Epithelial cell of esophagus (primary cell): ENCODE results near the gene SYT6.

Experiments used
- DNase-seq: peaks from one replicate; pipeline ENCODE4 v3.0.0; 2010; ENCODE audit warnings: low read depth
- H3K4me3 ChIP-seq: 2 replicates; pipeline ENCODE4 v1.5.1; 2011; ENCODE audit warnings: mild to moderate bottlenecking, low read length, control low read depth
- CTCF ChIP-seq: IDR thresholded peaks from 2 replicates; pipeline ENCODE4 v1.5.1; 2011; ENCODE audit warnings: low read depth, mild to moderate bottlenecking, low read length, control low read depth, inconsistent platforms; ENCODE audit not compliant: insufficient read depth; ENCODE audit errors: missing control alignments

SYT6 gene

GRCh38 chr1:114131526-114132220 lies 22.0 kb downstream of the SYT6 start:
- TF ChIP-seq CTCF, result no peak
- H3K4me3 ChIP-seq, result no peak overlapping the region
- no peak for DNase-seq

GRCh38 chr1:114130846-114131525 lies 22.7 kb downstream of the SYT6 start:
- no peak overlapping the region for H3K4me3 ChIP-seq
- TF ChIP-seq CTCF, result no peak
- no peak for DNase-seq

- no peak for DNase-seq
- TF ChIP-seq CTCF, result no peak
Observed at GRCh38 chr1:114130213-114130612, 23.5 kb downstream of the SYT6 start.

GRCh38 chr1:114128293-114128692 lies 25.4 kb downstream of the SYT6 start:
- H3K4me3 ChIP-seq, result no peak overlapping the region
- no peak for TF ChIP-seq CTCF
- no peak for DNase-seq

More at GRCh38 chr1:114130213-114130612, 23.5 kb downstream of the SYT6 start:
- no peak overlapping the region for H3K4me3 ChIP-seq

- no peak overlapping the region for H3K4me3 ChIP-seq
Observed at GRCh38 chr1:114126261-114127095, 27.2 kb downstream of the SYT6 start.

GRCh38 chr1:114124644-114125043 lies 29.0 kb downstream of the SYT6 start:
- no peak for DNase-seq
- no peak for TF ChIP-seq CTCF
- no peak overlapping the region for H3K4me3 ChIP-seq

More at GRCh38 chr1:114126261-114127095, 27.2 kb downstream of the SYT6 start:
- no peak for DNase-seq
- TF ChIP-seq CTCF, result no peak
